ENCODE data around the gene LILRB5.

- TF ChIP-seq CTCF (IDR thresholded peaks at IDR 0.05; ENCODE audit: insufficient read depth, low read length, poor library complexity, severe bottlenecking) (no peak), EZH2phosphoT487 (conservative IDR thresholded peaks at IDR 0.05; ENCODE audit: low read length) (no peak)
These were observed 25.8 kb upstream of the LILRB5 start for GRCh38 chr19:54282686-54283470.
